IMR-90 (cell line): ENCODE results near the gene DCUN1D4. TPM values are rescaled to one million over a fixed set of nuclear protein-coding genes. Genes with fewer than 3 reads are reported as not detected.
"Not testable (repeated sequence)": the region's sequence is repeated elsewhere in the genome, so short reads cannot be mapped to it uniquely, and the experiment has no call there.

ENCODE experiments used
- ATAC-seq: fragments of 200-7000 bp; cut with Tn5 transposase; 2 replicates; pipeline ENCODE4 v1.9.1; 2020; ENCODE audit warnings: low read depth, mild to moderate bottlenecking, moderate library complexity
- BruUV-seq: library from RNA; stranded (reverse); fragments of 400-500 nt; replicated peaks from 2 replicates; lab custom pipeline; 2021; lab: Mats Ljungman, UMichigan
- CTCF ChIA-PET: fragments of 300-600 bp; formaldehyde crosslinking; extraction: SDS; loops from one replicate; lab custom pipeline; 2021; ENCODE audit warnings: antibody characterized with exemption; lab: Yijun Ruan, JAX
- POLR2A ChIA-PET: fragments of 300-600 bp; sonication (Branson Sonifier 250); formaldehyde crosslinking; loops from one replicate; lab custom pipeline; 2022; ENCODE audit warnings: antibody characterized with exemption; ENCODE audit not compliant: unreplicated experiment; lab: Charles Lee
- DNase-seq: peaks from one replicate; pipeline ENCODE4 v3.0.0; 2013
- H2AFZ ChIP-seq: replicated peaks from 2 replicates; pipeline ENCODE3; 2013; ENCODE audit warnings: low read length, mild to moderate bottlenecking; ENCODE audit not compliant: poor library complexity
- H2AK5ac ChIP-seq: 2 replicates; pipeline ENCODE4 v1.6.1; 2013; ENCODE audit warnings: low read depth, low read length, inconsistent platforms
- H2AK9ac ChIP-seq: replicated peaks from 2 replicates; pipeline ENCODE3; 2013; ENCODE audit warnings: mild to moderate bottlenecking, low read depth, low read length, moderate library complexity; ENCODE audit not compliant: poor library complexity
- H2BK120ac ChIP-seq: 2 replicates; pipeline ENCODE4 v1.6.1; 2013; ENCODE audit warnings: low read depth, low read length, inconsistent platforms
- H2BK15ac ChIP-seq: 3 replicates; pipeline ENCODE4 v1.6.1; 2013; ENCODE audit warnings: low read depth, low read length, inconsistent platforms
- H2BK20ac ChIP-seq: 2 replicates; pipeline ENCODE4 v1.6.1; 2013; ENCODE audit warnings: low read depth, mild to moderate bottlenecking, inconsistent platforms, low read length, moderate library complexity
- H2BK5ac ChIP-seq: 2 replicates; pipeline ENCODE4 v1.6.1; 2013; ENCODE audit warnings: mild to moderate bottlenecking, low read depth, low read length, inconsistent platforms; ENCODE audit not compliant: poor library complexity, severe bottlenecking
- H3K14ac ChIP-seq: replicated peaks from 2 replicates; pipeline ENCODE4 v1.6.1; 2013; ENCODE audit warnings: low read depth, low read length, inconsistent platforms
- H3K18ac ChIP-seq: 2 replicates; pipeline ENCODE4 v1.6.1; 2013; ENCODE audit warnings: low read depth, low read length, control low read depth
- H3K23ac ChIP-seq: 2 replicates; pipeline ENCODE4 v1.6.1; 2013; ENCODE audit warnings: low read depth, low read length, inconsistent platforms
- H3K27ac ChIP-seq: 2 replicates; pipeline ENCODE4 v1.5.1; 2013; ENCODE audit warnings: mild to moderate bottlenecking, control low read depth, low read length; ENCODE audit not compliant: insufficient read depth
- H3K27me3 ChIP-seq: 2 replicates; pipeline ENCODE4 v1.6.1; 2013; ENCODE audit warnings: low read length; ENCODE audit not compliant: control insufficient read depth, insufficient read depth
- H3K36me3 ChIP-seq: 2 replicates; pipeline ENCODE4 v1.6.1; 2013; ENCODE audit warnings: low read length, mixed read lengths; ENCODE audit not compliant: control insufficient read depth, insufficient read depth
- H3K4ac ChIP-seq: 2 replicates; pipeline ENCODE4 v1.6.1; 2013; ENCODE audit warnings: low read depth, low read length, inconsistent platforms
- H3K4me1 ChIP-seq: 2 replicates; pipeline ENCODE4 v1.6.1; 2013; ENCODE audit warnings: low read length, mixed read lengths; ENCODE audit not compliant: control insufficient read depth, insufficient read depth
- H3K4me2 ChIP-seq: 2 replicates; pipeline ENCODE4 v1.6.1; 2013; ENCODE audit warnings: low read depth, mild to moderate bottlenecking, control low read depth, low read length, moderate library complexity
- H3K4me3 ChIP-seq: 2 replicates; pipeline ENCODE4 v1.5.1; 2013; ENCODE audit warnings: low read depth, mild to moderate bottlenecking, control low read depth, low read length, moderate library complexity; ENCODE audit not compliant: insufficient read depth
- H3K56ac ChIP-seq: 2 replicates; pipeline ENCODE4 v1.6.1; 2013; ENCODE audit warnings: low read length, inconsistent platforms; ENCODE audit not compliant: insufficient read depth; ENCODE audit errors: extremely low read depth
- H3K79me1 ChIP-seq, 2 experiments: 2 replicates each; pipeline ENCODE4 v1.6.1; 2013; ENCODE audit warnings: low read length in 2 of 2, inconsistent platforms in 1 of 2, low read depth in 1 of 2
- H3K9ac ChIP-seq: 2 replicates; pipeline ENCODE4 v1.6.1; 2013; ENCODE audit warnings: low read depth, low read length, control low read depth
- H3K9me1 ChIP-seq: 2 replicates; pipeline ENCODE4 v1.6.1; 2013; ENCODE audit warnings: low read length, inconsistent platforms; ENCODE audit not compliant: insufficient read depth
- H3K9me3 ChIP-seq: 2 replicates; pipeline ENCODE4 v1.6.1; 2013; ENCODE audit warnings: low read length; ENCODE audit not compliant: control insufficient read depth, insufficient read depth
- H4K20me1 ChIP-seq: 2 replicates; pipeline ENCODE4 v1.6.1; 2013; ENCODE audit warnings: low read length, inconsistent platforms; ENCODE audit not compliant: insufficient read depth
- H4K5ac ChIP-seq: 2 replicates; pipeline ENCODE4 v1.6.1; 2013; ENCODE audit warnings: mild to moderate bottlenecking, low read depth, low read length, control low read depth
- H4K8ac ChIP-seq, 2 experiments: 2 replicates each; pipeline ENCODE4 v1.6.1; 2013; ENCODE audit warnings: low read depth in 2 of 2, low read length in 2 of 2, control low read depth in 1 of 2, inconsistent platforms in 1 of 2
- H4K91ac ChIP-seq: 2 replicates; pipeline ENCODE4 v1.6.1; 2013; ENCODE audit warnings: low read depth, low read length, inconsistent platforms; ENCODE audit not compliant: insufficient read depth
- CEBPB ChIP-seq: IDR thresholded peaks from 2 replicates; pipeline ENCODE4 v1.6.1; 2012; ENCODE audit warnings: low read depth, low read length, improper control_type of control experiment
- CTCF ChIP-seq: conservative IDR thresholded peaks from 2 replicates; pipeline ENCODE4 v1.5.1; 2012; ENCODE audit warnings: mild to moderate bottlenecking, low read depth, low read length, improper control_type of control experiment
- FOS ChIP-seq: fragments of 150-350 bp; IDR thresholded peaks from 2 replicates; pipeline ENCODE4 v1.6.1; 2016; ENCODE audit warnings: low read depth, low read length
- MAZ ChIP-seq: IDR thresholded peaks from 2 replicates; pipeline ENCODE4 v1.6.1; 2012; ENCODE audit warnings: low read depth, mild to moderate bottlenecking, low read length, improper control_type of control experiment, moderate library complexity, borderline replicate concordance
- RCOR1 ChIP-seq: IDR thresholded peaks from 2 replicates; pipeline ENCODE4 v1.6.1; 2012; ENCODE audit warnings: mild to moderate bottlenecking, low read length, improper control_type of control experiment; ENCODE audit not compliant: insufficient replicate concordance
- USF2 ChIP-seq: fragments of 150-350 bp; IDR thresholded peaks from 2 replicates; pipeline ENCODE4 v1.6.1; 2017; ENCODE audit warnings: mild to moderate bottlenecking, antibody characterized with exemption, low read length, low read depth
- WGBS, 2 experiments: methylation state at CpG; one replicate each; pipeline versions ENCODE4 v1.1.5 to v1.1.7; 2013; ENCODE audit warnings: missing lambda C conversion rate in 2 of 2; ENCODE audit not compliant: insufficient read length in 1 of 2; ENCODE audit errors: extremely low coverage in 2 of 2; 5-methylcytosine and 5-hydroxymethylcytosine counted together
- dilution Hi-C: fragments of 300-500 bp; cut with HindIII; formaldehyde crosslinking; loops from one replicate; pipeline ENCODE4 v1.14.3; 2018; ENCODE audit warnings: low sequenced_read_pairs; ENCODE audit not compliant: unreplicated experiment
- in situ Hi-C: fragments of 300-500 bp; cut with MboI; formaldehyde crosslinking; loops from 3 replicates; pipeline ENCODE4 v1.14.3; 2019; ENCODE audit warnings: low sequenced_read_pairs, inconsistent platforms, mixed read lengths
- intact Hi-C: fragments of 100-400 bp; cut with micrococcal nuclease; formaldehyde crosslinking; loops from 2 replicates; pipeline ENCODE4 v1.10.0; 2022
- polyA plus RNA-seq, 3 experiments: library from polyadenylated mRNA; depleted of rRNA; stranded (reverse); fragments of >200 nt; gene quantifications; 2 replicates each; pipeline ENCODE4 v1.2.3, GENCODE V29; 2012; ENCODE audit warnings: low replicate concordance in 1 of 3
- total RNA-seq: library from RNA; depleted of rRNA; stranded (reverse); fragments of >200 nt; gene quantifications from 2 replicates; pipeline ENCODE4 v1.2.3, GENCODE V29; 2012

The DCUN1D4 gene
- total and polyA plus RNA-seq, 2 of the 4 experiments (the other 2 are of a cell fraction) = 31.0 to 44.3 TPM

GRCh38 chr4:51890760-51891159 lies 47.8 kb downstream of the DCUN1D4 start:
- Histone ChIP-seq H3K27me3 (no peaks in the 10 kb centered on the region), H3K4me2 (no peak overlapping the region), H2BK20ac (no peak overlapping the region), H2BK5ac (no peak overlapping the region), H2AFZ (no peak overlapping the region), H3K9me1 (peaks cover 3% of the 10 kb centered on the region; the same call in 1 of the 2 replicates), H3K9me3 (no peaks in the 10 kb centered on the region), H2BK120ac (no peak overlapping the region), H3K23ac (no peak overlapping the region), H2AK9ac (no peak overlapping the region), H3K4me1 (peaks cover 4% of the 10 kb centered on the region; the same call in 1 of the 2 replicates), H3K4ac (no peak overlapping the region), H3K56ac (no peak overlapping the region), H3K9ac (no peak overlapping the region), H2AK5ac (no peak overlapping the region), H4K20me1 (no peaks in the 10 kb centered on the region), H4K5ac (no peak overlapping the region), H3K36me3 (peaks cover 36% of the 10 kb centered on the region), H4K91ac (no peak overlapping the region), H2BK15ac (no peak overlapping the region), H3K4me3 (no peak overlapping the region), H3K27ac (no peak overlapping the region), H3K79me1 (0 out of 4 replicates have a peak, but pooled peaks cover 0 to 5% of the 10 kb centered on the region in 2 experiments), H4K8ac (no peak overlapping the region), H3K14ac (no peak overlapping the region), H3K18ac (no peak overlapping the region)
- POLR2A ChIA-PET = no interaction called here
- dilution Hi-C loops (no loop called here), intact Hi-C loops (no loop called here), in situ Hi-C loops (loop anchor here (10.0 kb wide), 1 partner anchor 144 kb away; the partner anchor contains the start of gene SGCB)
- TF ChIP-seq USF2 (no peak), CTCF (no peak), CEBPB (no peak), MAZ (no peak), FOS (no peak), RCOR1 (no peak)
- CTCF ChIA-PET = no interaction called here
- WGBS, 2 experiments = no CpG with 5 or more reads among the region's 1 CpG
- BruUV-seq = no TSS peak
- no peak for DNase-seq
- no peak for ATAC-seq

GRCh38 chr4:51893402-51893801 lies 50.4 kb downstream of the DCUN1D4 start:
- H4K8ac ChIP-seq, H2BK5ac ChIP-seq, H2AK5ac ChIP-seq, H3K4ac ChIP-seq, dilution Hi-C loops, H2BK120ac ChIP-seq, H3K9me3 ChIP-seq, H3K14ac ChIP-seq, BruUV-seq, H4K20me1 ChIP-seq, H4K91ac ChIP-seq, DNase-seq, CTCF ChIA-PET, H3K79me1 ChIP-seq, H2BK20ac ChIP-seq, H3K27ac ChIP-seq, H3K4me3 ChIP-seq, H3K4me1 ChIP-seq, H3K23ac ChIP-seq, H2BK15ac ChIP-seq, POLR2A ChIA-PET, H3K9ac ChIP-seq, H3K4me2 ChIP-seq, H3K27me3 ChIP-seq, H3K18ac ChIP-seq, H3K56ac ChIP-seq, H4K5ac ChIP-seq, H2AK9ac ChIP-seq, H2AFZ ChIP-seq, ATAC-seq, intact Hi-C loops, H3K9me1 ChIP-seq: not testable (repeated sequence)
- WGBS, 2 experiments = 98% methylated on average over 7 of the region's 16 CpGs; no CpG with 5 or more reads in 1 of the 2 experiments
- peaks cover 29% of the 10 kb centered on the region for H3K36me3 ChIP-seq
- in situ Hi-C loops = loop anchor here (10.0 kb wide), 1 partner anchor 141 kb away; the partner anchor contains the start of gene SGCB
